ENCODE data around the gene BMAL1.

- no peak for TF ChIP-seq CTCF (conservative IDR thresholded peaks at IDR 0.05; ENCODE audit: low read depth, low read length)
- no peak for TF ChIP-seq EZH2phosphoT487 (IDR thresholded peaks at IDR 0.05; ENCODE audit: borderline replicate concordance, low read length)
These were observed 49.8 kb downstream of the BMAL1 start for GRCh38 chr11:13327421-13327820.
